MM.1S (cell line): ENCODE results near the gene NOX5.

Experiments
- EZH2phosphoT487 ChIP-seq: fragments of 300-600 bp; sonication (generic); IDR thresholded peaks from 2 replicates; pipeline ENCODE4 v1.6.1; 2018; ENCODE audit warnings: antibody characterized with exemption, low read length
- TF ChIP-seq, protein P1 (sequence below): fragments of 300-600 bp; sonication (generic); IDR thresholded peaks from 2 replicates; pipeline ENCODE4 v1.5.1; 2016; ENCODE audit warnings: antibody characterized with exemption, low read length, mixed read lengths

DNA sequence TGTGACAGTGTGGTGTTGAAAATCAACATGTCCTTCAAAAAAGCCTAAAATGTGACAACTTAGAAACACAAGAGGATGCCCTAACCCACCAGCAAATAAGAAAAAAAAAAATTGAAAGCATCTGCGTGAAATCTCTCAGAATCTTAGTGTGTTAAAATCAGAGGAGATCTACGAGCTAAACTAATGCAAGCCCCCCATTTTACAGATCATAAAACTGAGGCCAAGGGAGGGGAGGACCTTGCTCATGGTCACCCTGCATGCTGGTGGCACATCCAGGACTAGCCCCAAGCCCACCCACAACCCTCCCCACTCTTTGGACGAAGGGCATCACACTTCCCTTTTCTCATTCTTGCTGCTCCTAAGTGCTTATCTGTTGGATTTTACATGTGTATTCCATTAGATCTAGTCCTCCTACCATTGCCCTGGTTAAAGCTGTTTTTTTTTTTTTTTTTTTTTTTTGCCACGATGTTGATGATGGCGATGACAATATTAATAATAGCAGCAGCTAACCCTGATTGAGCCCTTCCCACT, 29.1 kb upstream of the NOX5 start:
- TF ChIP-seq, protein P1, sequence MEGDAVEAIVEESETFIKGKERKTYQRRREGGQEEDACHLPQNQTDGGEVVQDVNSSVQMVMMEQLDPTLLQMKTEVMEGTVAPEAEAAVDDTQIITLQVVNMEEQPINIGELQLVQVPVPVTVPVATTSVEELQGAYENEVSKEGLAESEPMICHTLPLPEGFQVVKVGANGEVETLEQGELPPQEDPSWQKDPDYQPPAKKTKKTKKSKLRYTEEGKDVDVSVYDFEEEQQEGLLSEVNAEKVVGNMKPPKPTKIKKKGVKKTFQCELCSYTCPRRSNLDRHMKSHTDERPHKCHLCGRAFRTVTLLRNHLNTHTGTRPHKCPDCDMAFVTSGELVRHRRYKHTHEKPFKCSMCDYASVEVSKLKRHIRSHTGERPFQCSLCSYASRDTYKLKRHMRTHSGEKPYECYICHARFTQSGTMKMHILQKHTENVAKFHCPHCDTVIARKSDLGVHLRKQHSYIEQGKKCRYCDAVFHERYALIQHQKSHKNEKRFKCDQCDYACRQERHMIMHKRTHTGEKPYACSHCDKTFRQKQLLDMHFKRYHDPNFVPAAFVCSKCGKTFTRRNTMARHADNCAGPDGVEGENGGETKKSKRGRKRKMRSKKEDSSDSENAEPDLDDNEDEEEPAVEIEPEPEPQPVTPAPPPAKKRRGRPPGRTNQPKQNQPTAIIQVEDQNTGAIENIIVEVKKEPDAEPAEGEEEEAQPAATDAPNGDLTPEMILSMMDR, result no peak
- TF ChIP-seq EZH2phosphoT487, result no peak
